Measurements from ENCODE around the gene SMURF2. TPM values are rescaled to one million over a fixed set of nuclear protein-coding genes. Genes with fewer than 3 reads are reported as not detected.

Gene SMURF2
- polyA plus RNA-seq, 2 of the 4 experiments (the other 2 are of a cell fraction): 16.7 to 26.3 TPM

- ChIA-PET POLR2A (interaction anchor here (0.6 to 2.4 kb wide), 4 partner anchors 18 to 201 kb away, joined by 3 to 17 read pairs (median 7); partner anchors contain the start of gene SMURF2), CTCF (interaction anchor here (0.6 to 3.5 kb wide), 9 partner anchors 11 to 83 kb away, joined by 3 to 17 read pairs (median 5); no protein-coding TSS in a partner anchor)
- FAIRE-seq (no peak), DNase-seq (ENCODE audit: low read depth in 1 of 2, low spot score in 1 of 2) (peak; percentile 59 to 85), ATAC-seq (peak; percentile 45 to 51)
- TF ChIP-seq EHMT2 (IDR thresholded peaks at IDR 0.05; ENCODE audit: low read depth) (no peak), ZC3H11A (IDR thresholded peaks at IDR 0.05) (0 out of 2 replicates have a peak, but pooled peaks have one; percentile 1), HOXB5 (CRISPR knock-in tag; IDR thresholded peaks at IDR 0.05) (0 out of 2 replicates have a peak, but pooled peaks have one; percentile 32), KDM1A (IDR thresholded peaks at IDR 0.05; ENCODE audit: low read depth) (no peak), BCL3 (IDR thresholded peaks at IDR 0.05) (no peak), CEBPB (IDR thresholded peaks at IDR 0.05) (no peak), HOXA7 (CRISPR knock-in tag; IDR thresholded peaks at IDR 0.05) (no peak), FOSB (CRISPR knock-in tag; IDR thresholded peaks at IDR 0.05) (0 out of 2 replicates have a peak, but pooled peaks have one; percentile 63), CHD4 (IDR thresholded peaks at IDR 0.05; ENCODE audit: borderline replicate concordance) (no peak), HOXB13 (CRISPR knock-in tag; IDR thresholded peaks at IDR 0.05; ENCODE audit: low read depth) (no peak), BHLHE40 (IDR thresholded peaks at IDR 0.05; ENCODE audit: low read depth, low read length) (no peak), FOSL2 (IDR thresholded peaks at IDR 0.05) (no peak), FOSL2 (CRISPR knock-in tag; IDR thresholded peaks at IDR 0.05) (no peak; the same call in 1 of the 2 replicates), MAZ (IDR thresholded peaks at IDR 0.05; ENCODE audit: borderline replicate concordance, low read depth, low read length) (no peak), MAFK (IDR thresholded peaks at IDR 0.05; ENCODE audit: partially characterized antibody) (peak; percentile 98), PBX3 (IDR thresholded peaks at IDR 0.05) (no peak), ATOH8 (CRISPR knock-in tag; IDR thresholded peaks at IDR 0.05; ENCODE audit: low read depth) (peak; percentile 16; the same call in 1 of the 2 replicates), HES2 (IDR thresholded peaks at IDR 0.05) (no peak)
- Histone ChIP-seq H3K4me3 (no peak overlapping the region), H3K4me1 (peaks cover 49% of the 10 kb centered on the region), H3K27ac (peak overlapping the region; percentile 79 to 86), H3K9me3 (0 out of 3 replicates have a peak, but pooled peaks cover 3% of the 10 kb centered on the region), H3K4me2 (peak overlapping the region; percentile 71)
- 14% methylated on average over 8 of the region's 8 CpGs for WGBS (ENCODE audit: missing lambda C conversion rate)
These were observed 44.3 kb upstream of the SMURF2 start for GRCh38 chr17:64706224-64707049.

GRCh38 chr17:64702815-64703214 lies 40.7 kb upstream of the SMURF2 start:
- H3K4me2 ChIP-seq: no peak overlapping the region
- FAIRE-seq: no peak
- peaks cover 51% of the 10 kb centered on the region for H3K4me1 ChIP-seq
- TF ChIP-seq HOXB13 (CRISPR knock-in tag; IDR thresholded peaks at IDR 0.05; ENCODE audit: low read depth) (no peak), HEYL (CRISPR knock-in tag; IDR thresholded peaks at IDR 0.05) (no peak), ZSCAN20 (CRISPR knock-in tag; IDR thresholded peaks at IDR 0.05) (no peak), EHF (CRISPR knock-in tag; IDR thresholded peaks at IDR 0.05) (no peak), ZFP36 (IDR thresholded peaks at IDR 0.05; ENCODE audit: borderline replicate concordance, partially characterized antibody) (no peak), USF2 (IDR thresholded peaks at IDR 0.05) (no peak)
- no peak overlapping the region for H3K4me3 ChIP-seq
- no peak for DNase-seq (ENCODE audit: low read depth in 1 of 2, low spot score in 1 of 2)
- WGBS (ENCODE audit: missing lambda C conversion rate): 81% methylated on average over 2 of the region's 2 CpGs
- no peak for ATAC-seq
- ChIA-PET CTCF (interaction anchor here (0.6 to 2.1 kb wide), 5 partner anchors 13 to 100 kb away, joined by 3 to 7 read pairs (median 4); no protein-coding TSS in a partner anchor), POLR2A (no interaction called here)
- 0 out of 3 replicates have a peak, but pooled peaks cover 3% of the 10 kb centered on the region for H3K9me3 ChIP-seq
- no peak overlapping the region; a peak in 1 of 6 replicates for H3K27ac ChIP-seq
